Measurements from ENCODE around the gene IFNA13.
A peak's percentile ranks its signal among the peaks of the same experiment; 100 is the strongest.

The IFNA13 gene

GRCh38 chr9:21357479-21358460, 10.1 kb downstream of the IFNA13 start:
- peak; percentile 25 for DNase-seq (ENCODE audit: low spot score)
- TF ChIP-seq CTCF (IDR thresholded peaks at IDR 0.05; ENCODE audit: extremely low read depth, insufficient read depth, missing control alignments) = no peak
- in situ Hi-C loops (cut with MboI; ENCODE audit: low pct_unique_long_range_greater_than_20kb, low sequenced_read_pairs, unreplicated experiment) = no loop called here

GRCh38 chr9:21350787-21351186, 17.1 kb downstream of the IFNA13 start, which contains the start of gene IFNA6:
IFNA6 (minus strand) TSS chr9:21350887; CDS start chr9:21350887, 0 bp downstream.
- DNase-seq (ENCODE audit: low spot score) = no peak
- no peak for TF ChIP-seq CTCF (IDR thresholded peaks at IDR 0.05; ENCODE audit: extremely low read depth, insufficient read depth, missing control alignments)
- in situ Hi-C loops (cut with MboI; ENCODE audit: low pct_unique_long_range_greater_than_20kb, low sequenced_read_pairs, unreplicated experiment) = no loop called here

- in situ Hi-C loops (cut with MboI; ENCODE audit: low pct_unique_long_range_greater_than_20kb, low sequenced_read_pairs, unreplicated experiment) = no loop called here
- TF ChIP-seq CTCF (IDR thresholded peaks at IDR 0.05; ENCODE audit: extremely low read depth, insufficient read depth, missing control alignments) = no peak
- DNase-seq (ENCODE audit: low spot score) = no peak
These were observed 19.4 kb downstream of the IFNA13 start for GRCh38 chr9:21348430-21348970.

GRCh38 chr9:21340735-21341134, 27.1 kb downstream of the IFNA13 start:
- DNase-seq (ENCODE audit: low spot score) = no peak
- TF ChIP-seq CTCF (IDR thresholded peaks at IDR 0.05; ENCODE audit: extremely low read depth, insufficient read depth, missing control alignments) = no peak
- in situ Hi-C loops (cut with MboI; ENCODE audit: low pct_unique_long_range_greater_than_20kb, low sequenced_read_pairs, unreplicated experiment) = no loop called here

- no peak for DNase-seq (ENCODE audit: low spot score)
- in situ Hi-C loops (cut with MboI; ENCODE audit: low pct_unique_long_range_greater_than_20kb, low sequenced_read_pairs, unreplicated experiment) = loop anchor here (10.0 kb wide), 2 partner anchors 58 to 108 kb away; partner anchors contain the start of gene IFNA1
- no peak for TF ChIP-seq CTCF (IDR thresholded peaks at IDR 0.05; ENCODE audit: extremely low read depth, insufficient read depth, missing control alignments)
These were observed 31.4 kb downstream of the IFNA13 start for GRCh38 chr9:21336457-21336856.

GRCh38 chr9:21334701-21335632, 32.9 kb downstream of the IFNA13 start, which contains the start of gene KLHL9:
KLHL9 (minus strand) TSS chr9:21335404; CDS start chr9:21334859, 545 bp downstream.
- no peak for TF ChIP-seq CTCF (IDR thresholded peaks at IDR 0.05; ENCODE audit: extremely low read depth, insufficient read depth, missing control alignments)
- DNase-seq (ENCODE audit: low spot score) = peak; percentile 88
- in situ Hi-C loops (cut with MboI; ENCODE audit: low pct_unique_long_range_greater_than_20kb, low sequenced_read_pairs, unreplicated experiment) = loop anchor here (10.0 kb wide), 2 partner anchors 60 to 110 kb away; partner anchors contain the start of gene IFNA1

All from GM13977 (cell line).